HG03175 (cell line): ENCODE results near the gene MTFP1.

Source experiments
- ATAC-seq: cut with Tn5 transposase; IDR thresholded peaks from one replicate; pipeline ENCODE4 v1.9.1; 2021; ENCODE audit warnings: mild to moderate bottlenecking, moderate library complexity; ENCODE audit not compliant: unreplicated experiment

MTFP1 gene, protein sequence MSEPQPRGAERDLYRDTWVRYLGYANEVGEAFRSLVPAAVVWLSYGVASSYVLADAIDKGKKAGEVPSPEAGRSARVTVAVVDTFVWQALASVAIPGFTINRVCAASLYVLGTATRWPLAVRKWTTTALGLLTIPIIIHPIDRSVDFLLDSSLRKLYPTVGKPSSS

DNA sequence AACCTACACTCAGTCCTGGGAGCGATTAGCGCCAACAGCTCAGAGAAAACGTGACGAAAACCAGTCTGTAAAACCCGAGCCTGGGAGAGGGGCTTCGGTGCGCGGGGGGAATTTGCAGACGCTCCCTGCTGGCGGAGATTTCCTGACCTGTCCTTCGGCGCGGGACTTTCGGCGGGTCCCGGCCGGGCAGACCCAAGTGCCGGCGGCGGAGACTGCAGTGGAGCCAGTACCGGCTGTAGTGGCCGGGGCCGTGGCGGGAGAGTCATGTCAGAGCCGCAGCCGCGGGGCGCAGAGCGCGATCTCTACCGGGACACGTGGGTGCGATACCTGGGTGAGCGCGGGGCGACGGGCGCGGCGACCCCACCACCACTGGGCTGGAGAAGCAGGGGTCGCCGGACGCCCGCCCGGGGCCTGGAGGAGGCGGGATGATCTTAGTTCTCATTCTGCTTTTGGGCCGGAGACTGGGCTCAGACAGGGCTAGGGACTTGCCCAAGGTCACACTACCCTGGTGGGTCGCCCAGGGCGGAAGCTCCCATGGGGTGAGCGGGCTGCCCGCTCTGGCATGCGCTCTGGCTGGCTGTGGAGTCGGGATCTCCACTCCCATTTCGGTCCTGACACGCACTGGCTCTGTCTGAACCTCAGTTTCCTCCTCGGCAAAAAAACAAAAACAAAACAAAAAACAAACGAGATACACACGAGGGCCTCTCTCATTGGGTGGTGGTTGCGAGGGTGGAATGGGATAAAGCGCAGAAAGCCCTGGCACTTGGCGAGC, at the start of gene MTFP1:
Gene MTFP1 (plus strand): TSS at position 153 of the 772 bp plus-strand sequence. CDS start 112 bp downstream, at position 265.
- ATAC-seq, result no peak

DNA sequence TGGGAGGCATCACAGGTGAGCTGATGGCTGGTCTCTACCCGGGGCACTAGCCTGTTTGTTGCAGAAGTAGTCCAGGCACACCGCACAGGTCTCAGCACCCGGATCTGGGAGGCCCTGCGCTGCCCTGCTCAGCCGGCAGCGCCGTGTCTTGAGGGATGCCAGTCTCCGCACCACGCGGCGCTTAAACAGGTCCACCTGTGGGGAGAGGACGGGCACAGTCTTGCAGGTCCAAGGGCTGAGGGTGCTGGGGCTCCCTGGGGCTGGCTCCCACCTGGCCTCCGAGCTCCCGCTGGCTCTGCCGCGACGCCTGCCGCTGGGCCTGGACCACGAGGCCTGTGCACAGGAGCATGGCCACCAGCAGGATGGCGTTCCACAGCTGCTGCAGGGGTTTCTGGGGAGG, 45.6 kb upstream of the MTFP1 start:
- no peak for ATAC-seq

DNA sequence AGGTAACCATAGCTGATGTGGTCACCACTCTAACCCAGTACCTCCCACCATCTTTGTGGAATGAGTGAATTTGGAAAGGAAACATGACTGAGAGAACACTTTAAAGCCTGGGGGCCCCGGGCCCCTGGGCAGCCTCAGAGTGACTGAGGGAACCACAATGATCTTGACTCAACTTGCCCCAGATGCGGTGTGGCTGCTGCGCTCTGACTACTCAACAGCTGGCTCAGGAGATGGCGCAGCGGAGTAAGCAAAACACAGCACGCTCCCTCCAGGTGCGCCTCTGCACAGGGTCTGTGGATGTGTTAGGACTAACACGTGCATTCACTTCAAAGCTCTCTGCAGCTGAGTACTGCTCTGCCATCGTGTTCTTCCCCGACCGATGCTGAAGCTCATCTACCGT, 44.3 kb upstream of the MTFP1 start:
- ATAC-seq, result no peak

DNA sequence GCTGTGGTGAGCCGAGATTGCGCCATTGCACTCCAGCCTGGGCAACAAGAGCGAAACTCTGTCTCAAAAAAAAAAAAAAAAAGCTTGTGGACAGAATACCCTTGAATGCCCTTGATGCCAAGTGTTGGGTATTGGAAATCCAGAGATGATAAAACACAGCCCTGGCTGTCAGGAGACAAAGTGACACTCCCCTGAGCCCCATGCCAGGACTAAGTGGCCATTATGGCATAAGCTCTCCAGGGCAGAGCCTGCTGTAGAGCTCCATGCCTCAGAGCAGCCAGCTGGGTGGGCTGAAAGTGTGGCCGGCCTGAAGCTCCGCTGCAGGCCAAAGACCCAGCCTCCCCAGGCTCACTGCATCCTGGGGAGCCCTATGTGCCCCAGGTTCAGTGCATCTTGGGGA, 43.2 kb upstream of the MTFP1 start:
- no peak for ATAC-seq

DNA sequence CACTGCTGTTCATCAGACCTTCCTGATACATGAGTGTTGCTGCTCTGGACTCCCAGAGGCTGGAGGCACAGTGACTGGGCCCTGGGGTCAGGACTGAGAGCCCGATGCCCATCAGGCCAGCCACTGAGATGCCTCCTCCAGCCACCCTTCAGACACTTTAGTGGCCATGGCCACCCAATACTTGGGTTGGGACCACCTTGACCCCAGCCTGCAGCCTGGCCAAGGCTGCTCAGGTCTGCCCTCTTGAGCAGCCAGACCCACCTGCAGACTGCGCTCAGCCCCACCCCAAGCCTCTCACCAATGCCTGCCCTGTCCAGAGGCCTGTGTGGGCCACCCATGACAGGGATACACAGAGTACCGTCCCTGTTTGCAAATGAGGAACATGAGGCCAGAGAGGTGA, 42.5 kb upstream of the MTFP1 start:
- no peak for ATAC-seq

DNA sequence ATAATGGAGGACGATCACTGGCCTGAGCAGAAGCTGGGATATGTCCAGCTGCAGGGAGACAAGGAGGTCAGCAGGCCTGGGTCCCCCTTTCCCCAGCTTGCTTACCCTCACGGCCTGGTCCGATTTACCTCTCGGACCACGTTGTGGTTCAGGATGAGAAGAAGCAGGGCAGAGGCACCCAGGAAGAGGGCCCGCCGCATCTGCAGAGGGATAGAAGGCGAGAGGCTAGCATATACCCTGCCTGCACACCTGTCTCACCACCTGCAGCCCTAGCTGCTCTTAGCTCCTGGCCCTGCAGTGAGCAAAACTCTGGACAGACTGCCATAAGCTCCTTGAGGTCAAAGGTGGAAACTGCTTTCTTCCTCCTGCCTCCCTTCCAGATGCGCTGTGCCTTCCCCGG, 39.6 kb upstream of the MTFP1 start:
- ATAC-seq, result no peak

DNA sequence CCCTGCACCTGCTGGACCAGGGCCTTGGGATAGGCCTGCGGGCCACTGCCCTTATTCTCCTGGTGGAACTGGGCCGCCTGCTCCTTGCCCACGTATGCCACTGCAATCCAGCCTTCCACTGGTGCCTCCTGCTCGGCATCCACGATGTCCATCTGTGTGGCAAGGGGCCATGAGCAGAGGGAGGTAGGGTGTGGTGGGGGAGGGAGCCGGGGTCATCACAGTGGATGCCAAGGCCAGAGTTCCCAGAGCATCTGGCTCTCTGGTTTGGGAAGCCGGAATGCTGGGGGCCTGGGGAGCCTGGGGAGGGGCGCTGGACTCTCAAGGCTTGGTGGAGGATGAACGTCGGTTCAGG, 39.0 kb upstream of the MTFP1 start:
- ATAC-seq, result no peak

DNA sequence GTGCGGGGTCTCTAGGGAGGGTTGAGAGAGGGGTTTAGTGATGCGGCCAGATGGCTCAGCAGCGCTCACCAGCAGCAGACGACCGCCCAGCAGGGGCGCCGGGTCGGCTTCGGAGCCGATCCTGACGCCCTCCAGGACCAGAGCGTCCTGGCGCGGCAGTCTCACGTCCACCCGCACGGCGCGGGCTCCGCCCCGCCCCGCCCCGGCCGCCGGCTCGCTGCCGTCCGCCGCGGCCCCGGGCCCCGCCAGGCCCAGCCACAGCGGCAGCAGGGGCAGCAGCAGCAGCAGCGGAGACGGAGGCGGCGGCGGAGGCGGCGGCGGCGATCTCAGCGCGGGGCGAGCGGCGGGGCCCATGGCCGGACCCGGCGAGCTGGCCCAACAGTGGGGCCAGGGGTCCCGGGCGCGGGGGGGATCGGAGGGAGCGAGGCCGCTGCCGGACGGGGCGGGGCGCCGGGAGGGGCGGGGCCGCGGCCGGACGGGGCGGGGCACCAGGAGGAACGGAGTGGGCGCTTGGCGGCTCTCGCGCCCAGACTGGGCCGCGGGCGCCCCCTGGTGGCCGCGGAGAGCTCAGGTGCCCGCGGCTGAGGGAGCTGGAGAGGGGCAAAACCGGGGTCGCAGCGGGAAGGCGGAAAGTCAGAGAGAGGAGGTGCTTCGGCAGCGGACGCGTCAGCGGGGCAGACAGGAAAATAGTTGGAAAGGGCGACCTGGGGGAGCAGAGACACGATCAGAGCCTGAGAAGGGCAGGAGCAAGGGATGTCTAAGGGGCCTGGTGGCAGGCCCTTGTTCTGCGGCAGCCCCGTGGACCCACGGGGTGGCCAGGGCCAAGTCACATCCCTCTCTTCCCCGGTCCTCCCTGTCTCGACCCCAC, 38.4 kb upstream of the MTFP1 start, which contains the start of gene RNF215:
Gene RNF215 (minus strand): TSS at position 452 of the 868 bp plus-strand sequence. CDS start 98 bp downstream, at position 354.
- ATAC-seq, result peak; percentile 72

DNA sequence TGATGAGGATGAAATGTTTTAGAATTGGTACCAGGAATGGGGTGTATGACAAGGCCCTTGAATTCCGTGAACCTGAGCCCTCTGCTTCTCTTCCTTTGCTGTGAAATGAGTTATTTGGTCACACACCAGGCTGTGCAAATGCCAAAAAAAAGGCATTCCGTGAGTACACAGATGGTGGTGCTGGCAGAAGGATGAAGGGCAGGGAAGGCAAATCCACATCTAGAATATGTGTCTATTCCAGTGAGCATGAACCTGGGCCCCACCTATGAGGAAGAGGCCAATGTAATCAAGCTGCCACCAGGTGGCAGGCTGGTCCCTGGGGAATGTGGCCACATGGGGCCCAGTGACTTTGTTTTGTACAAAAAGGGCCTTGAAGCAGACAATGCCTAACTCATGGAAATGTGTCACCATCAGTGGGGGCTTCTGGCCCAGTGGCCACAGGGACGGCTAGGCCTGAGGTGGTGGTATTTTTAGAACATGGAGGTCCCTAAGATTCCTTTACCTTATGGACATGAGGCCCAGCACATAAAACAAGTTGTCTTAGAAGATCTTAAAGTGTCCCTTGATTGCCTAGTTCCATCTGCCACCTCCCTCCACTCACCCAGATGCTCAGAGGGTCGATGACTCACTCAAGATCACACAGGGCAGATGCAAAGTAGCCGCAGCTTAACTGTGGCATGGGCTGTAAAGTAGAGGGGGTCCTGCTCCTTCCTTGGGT, 34.4 kb upstream of the MTFP1 start:
- ATAC-seq, result no peak

DNA sequence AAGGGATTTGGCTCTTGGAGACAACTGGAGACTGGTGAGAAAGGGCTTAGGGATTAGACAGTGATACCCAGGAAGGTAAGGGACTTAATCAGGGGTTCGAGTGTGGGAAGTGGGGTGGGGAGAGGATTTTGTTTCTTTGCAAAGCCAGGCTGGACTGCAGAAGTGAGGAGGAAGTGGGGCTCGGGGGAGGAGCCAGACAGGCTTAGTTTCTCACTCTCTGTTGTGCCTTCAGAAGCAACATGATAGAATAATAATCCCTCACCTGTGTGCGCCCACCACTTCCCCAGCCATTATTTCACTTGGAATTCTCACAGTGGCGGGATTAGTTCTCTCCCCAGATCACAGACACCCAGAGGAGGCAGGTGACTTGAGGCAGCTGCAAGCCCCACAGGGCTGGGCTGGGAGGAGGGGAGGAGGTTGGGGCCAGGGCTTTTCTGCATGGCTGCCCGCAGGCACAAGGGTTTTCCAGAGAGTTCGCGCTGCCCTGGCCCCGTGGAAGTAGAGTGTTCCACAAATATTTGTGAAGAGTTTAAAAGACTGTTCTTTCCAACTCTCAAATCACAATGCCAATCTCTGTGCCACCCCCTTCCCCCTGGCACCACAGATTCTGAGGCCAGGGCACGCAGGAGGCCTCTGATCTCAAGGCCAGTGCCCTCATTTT, 32.8 kb upstream of the MTFP1 start:
- ATAC-seq, result no peak

DNA sequence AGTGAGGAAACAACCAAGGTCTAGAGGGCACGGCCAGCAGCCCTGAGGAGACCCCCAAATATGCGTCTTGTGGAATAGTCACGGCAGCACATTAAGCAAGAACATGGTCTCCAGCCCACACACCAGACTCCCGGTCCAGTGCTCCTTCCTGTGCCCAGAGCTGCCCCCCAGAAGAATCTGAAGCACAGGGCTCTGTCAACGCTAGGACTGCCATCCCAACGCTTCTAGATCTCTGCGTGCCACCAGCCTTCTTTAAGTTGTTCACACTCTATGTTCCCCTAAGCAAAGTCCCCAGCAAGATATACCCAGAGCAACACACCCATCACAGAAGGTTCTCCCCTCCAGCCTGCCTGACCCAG, 32.3 kb upstream of the MTFP1 start:
- no peak for ATAC-seq

DNA sequence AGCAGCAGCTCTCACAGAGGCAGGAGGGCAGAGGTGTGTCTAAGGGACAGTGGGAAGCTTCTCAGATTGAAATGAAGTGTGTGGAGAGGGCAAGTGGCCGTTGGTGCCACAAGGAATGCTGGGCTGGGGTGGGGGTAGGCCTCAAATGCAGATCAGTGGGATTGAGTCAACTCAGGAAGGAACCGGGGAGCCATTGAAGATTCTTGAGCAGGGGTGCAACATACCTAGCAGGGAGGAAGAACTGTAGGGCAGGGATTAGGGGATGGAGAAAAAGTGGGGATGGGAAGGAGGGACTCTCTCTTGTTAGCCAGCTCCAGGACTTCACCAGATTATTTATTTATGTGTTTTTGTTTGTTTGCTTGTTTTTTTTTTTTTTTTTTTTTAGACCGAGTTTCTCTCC, 31.7 kb upstream of the MTFP1 start:
- no peak for ATAC-seq

DNA sequence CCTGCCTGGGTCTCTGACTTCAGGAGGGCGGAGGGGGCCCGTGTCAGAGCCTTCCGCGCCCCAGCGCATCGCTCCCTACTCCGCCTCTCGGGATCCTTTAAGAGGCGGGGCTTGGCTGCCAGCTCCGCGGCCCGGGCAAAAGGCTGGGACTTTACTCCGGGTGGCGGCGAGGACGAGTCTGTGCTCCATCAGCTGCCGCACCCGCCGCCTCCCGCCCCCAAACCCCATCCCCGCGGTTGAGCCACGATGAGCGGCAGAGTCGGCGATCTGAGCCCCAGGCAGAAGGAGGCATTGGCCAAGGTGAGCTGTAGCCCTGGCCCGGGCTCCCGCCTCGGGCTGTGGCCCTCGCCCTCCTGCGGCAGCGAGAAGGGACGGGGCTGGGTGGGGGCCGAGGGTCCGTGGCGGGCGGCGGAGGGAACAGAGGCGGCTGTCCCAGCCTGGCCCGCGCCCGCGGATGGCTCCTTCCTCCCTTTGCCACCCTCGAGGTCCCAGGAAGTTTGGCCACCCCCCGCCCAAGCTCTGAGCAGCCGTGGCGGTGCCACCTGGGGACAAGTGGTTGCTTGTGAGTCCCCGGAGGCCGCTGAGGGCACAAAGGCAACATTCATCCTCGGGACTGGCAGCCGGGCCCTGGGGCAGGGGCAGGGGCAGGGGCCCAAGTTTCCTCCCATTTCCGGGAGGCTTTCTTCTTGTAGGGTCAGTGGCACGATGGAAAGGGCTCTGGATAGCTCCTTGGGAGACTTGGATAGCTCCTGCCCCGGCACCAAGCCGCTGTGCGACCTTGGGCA, 28.5 kb upstream of the MTFP1 start, which contains the start of gene SEC14L2:
Gene SEC14L2 (plus strand): TSS at position 148 of the 785 bp plus-strand sequence. CDS start 99 bp downstream, at position 247.
- no peak for ATAC-seq

DNA sequence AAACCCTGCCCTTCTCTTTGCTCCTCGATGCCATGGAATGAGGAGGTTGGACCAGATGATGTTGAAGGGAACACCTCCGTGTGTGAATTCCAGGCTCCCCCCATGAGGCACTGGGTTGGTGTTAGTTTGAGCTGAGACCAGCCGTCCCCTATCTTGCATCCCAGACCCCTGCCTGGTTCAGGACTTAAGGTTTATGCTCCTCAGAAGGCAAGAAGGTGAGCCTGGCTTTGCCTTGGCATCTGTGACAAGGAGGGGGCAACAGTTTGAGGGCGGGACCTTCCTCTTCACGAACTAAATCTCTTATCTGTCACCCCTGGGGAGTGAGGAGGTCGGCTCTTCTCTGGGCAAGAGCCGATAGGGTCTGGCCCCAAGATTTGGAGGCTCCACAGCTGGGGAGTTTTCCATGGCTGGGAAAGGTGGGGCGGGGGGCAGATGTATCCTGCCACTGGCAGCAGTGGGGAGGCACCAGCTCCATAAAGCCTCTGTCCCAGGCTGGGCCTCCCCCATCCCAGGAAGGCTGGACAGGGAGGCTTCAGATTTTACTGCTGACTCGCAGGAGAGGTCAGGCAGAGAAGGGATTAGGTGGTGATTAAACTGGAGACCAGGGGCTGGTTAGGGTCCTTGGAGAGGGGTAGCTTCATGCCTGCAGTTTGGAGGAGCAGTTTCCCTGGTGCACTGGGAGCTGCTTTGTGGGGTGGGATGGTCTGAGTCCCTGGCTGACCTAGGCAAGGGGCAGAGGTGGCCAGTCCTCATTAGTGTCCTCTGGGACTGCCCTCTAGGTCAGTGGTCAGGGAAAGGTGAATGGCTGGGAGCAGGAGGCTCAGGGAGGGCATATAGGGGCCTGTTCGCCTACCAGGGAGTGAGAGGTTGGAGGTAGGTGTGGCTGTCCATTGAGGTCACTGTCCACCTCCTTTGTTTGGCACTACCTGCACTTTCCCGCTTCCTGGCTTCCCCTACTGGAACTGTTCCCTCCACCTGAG, 27.6 kb upstream of the MTFP1 start:
- ATAC-seq, result no peak

DNA sequence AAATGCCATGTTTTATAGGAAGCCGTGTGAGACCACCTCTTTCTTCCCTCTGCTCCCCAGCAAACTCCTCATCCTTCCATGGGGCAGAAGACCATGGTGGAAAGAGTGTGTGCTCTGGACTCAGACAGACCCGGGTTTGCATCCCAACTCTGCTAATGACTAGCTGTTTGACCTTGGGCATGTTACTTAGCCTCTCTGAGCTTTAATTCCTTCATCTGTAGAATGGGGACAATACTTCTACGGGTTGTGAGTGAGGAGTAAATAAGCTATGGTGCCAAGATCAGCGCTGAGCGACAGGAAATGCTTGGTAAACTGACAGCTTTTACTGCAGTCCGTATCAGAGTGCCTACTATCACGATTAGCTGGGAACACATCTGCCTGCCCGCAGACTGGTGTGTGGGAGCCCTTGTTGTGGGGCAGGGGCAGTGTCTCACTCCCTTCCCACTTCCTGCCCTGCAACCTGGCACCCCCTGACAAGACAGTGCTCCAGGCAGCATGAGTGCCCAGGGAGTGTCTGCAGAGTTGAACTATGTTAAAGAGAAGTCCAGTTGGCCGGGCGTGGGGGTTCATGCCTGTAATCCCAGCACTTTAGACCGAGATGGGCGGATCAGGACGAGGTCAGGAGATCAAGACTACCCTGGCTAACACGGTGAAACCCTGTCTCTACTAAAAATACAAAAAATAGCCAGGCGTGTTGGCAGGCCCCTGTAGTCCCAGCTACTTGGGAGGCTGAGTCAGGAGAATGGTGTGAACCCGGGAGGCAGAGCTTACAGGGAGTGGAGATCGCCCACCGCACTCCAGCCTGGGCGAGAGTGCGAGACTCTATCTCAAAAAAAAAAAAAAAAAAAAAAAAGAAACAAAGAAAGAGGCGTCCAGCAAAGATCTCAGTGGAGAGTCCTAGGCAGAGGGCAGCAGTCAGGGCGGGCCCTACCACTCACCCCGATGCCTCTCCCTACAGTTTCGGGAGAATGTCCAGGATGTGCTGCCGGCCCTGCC, 26.6 kb upstream of the MTFP1 start:
- no peak for ATAC-seq

DNA sequence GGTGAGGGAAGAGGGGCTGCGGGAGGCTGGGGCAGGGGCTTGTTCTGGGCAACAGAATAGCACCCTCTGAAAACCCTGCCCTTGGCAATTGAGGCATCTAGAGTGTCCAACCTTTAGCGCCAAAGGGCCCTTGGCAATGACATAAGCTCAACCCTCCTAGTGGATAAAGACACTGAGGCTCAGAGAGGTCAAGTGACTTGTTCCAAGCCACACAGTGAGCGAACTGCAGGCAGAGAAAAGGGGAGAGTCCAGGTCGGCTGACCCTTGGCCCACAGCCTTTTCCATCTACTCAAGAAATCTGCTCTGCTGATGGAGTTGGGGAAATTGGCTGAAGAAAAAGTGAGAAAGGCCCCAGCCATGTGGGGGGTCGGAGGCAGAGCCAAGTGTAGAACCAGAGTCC, 25.9 kb upstream of the MTFP1 start:
- no peak for ATAC-seq

DNA sequence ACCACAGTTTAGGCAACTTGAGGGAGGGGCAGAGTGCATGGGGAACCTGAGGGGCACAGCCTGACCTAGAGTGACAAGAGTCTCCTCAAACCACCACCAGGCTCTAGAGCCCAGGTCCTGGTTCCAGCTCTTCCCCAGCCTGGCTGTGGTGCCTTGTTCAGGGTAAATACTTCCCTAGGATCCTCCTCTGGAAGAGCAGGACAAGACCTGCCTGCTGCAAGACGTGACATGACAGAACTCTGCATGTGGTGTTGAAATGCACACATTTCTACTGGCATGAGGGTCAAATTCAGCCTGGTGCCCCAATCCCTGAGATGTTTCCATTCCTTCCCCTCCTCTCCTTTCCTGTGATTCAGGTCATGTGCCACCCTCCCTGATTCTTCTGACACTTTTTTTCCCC, 25.4 kb upstream of the MTFP1 start:
- ATAC-seq, result no peak
